ENCODE data around the gene HIF1AN. TPM values are rescaled to one million over a fixed set of nuclear protein-coding genes. Genes with fewer than 3 reads are reported as not detected.
A peak's percentile ranks its signal among the peaks of the same experiment; 100 is the strongest.

HIF1AN gene
- total and polyA plus RNA-seq, 7 donors, result 15.6 to 116 (median 64.0) TPM

DNA sequence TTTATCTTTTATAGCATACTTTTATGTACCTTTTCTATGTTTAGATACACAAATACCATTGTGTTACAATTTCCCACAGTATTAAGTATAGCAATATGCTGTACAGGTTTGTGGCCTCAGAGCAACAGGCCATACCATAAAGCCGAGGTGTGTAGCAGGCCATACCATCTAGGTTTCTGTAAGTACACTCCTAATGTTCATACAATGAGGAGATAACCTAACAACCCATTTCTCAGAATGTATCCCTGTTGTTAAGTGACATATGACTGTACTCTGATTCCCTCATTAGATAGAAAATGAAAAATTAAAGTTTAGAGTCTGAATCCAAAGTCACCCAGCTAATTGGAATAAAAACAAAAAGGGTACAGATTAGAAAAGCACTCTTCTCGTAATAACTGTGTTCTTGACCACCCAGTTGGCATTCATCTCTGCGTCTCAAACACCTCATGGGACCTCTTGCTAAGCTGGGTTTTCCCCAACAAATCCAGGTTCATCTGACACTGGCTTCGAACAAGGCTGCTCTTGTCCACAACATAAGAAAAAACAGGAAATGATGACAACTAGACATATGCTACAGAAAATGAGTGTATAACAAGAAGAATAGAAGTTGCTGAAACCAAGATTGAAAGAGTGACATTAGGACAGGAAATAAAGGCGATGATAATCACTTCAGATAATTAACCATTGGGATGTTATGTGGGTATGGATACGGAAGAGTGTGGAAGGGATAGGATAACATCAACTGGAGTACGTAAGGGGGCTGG lies 7.4 kb upstream of the HIF1AN start:
- Histone ChIP-seq H3K36me3 (ENCODE audit: insufficient read depth in 1 of 2, low read depth in 1 of 2) (peaks cover 7 to 51% of the 10 kb centered on the region in 2 donors), H3K27me3 (ENCODE audit: insufficient read depth in 3 of 3, low read length in 2 of 3) (no peaks in the 10 kb centered on the region), H3K27ac (peak overlapping the region; percentile 80), H3K9me3 (no peaks in the 10 kb centered on the region), H3K4me1 (peaks cover 24% of the 10 kb centered on the region), H3K4me3 (peak overlapping the region; percentile 87)
- ATAC-seq (no peak), DNase-seq (no peak)
- TF ChIP-seq, protein P1, sequence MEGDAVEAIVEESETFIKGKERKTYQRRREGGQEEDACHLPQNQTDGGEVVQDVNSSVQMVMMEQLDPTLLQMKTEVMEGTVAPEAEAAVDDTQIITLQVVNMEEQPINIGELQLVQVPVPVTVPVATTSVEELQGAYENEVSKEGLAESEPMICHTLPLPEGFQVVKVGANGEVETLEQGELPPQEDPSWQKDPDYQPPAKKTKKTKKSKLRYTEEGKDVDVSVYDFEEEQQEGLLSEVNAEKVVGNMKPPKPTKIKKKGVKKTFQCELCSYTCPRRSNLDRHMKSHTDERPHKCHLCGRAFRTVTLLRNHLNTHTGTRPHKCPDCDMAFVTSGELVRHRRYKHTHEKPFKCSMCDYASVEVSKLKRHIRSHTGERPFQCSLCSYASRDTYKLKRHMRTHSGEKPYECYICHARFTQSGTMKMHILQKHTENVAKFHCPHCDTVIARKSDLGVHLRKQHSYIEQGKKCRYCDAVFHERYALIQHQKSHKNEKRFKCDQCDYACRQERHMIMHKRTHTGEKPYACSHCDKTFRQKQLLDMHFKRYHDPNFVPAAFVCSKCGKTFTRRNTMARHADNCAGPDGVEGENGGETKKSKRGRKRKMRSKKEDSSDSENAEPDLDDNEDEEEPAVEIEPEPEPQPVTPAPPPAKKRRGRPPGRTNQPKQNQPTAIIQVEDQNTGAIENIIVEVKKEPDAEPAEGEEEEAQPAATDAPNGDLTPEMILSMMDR (IDR thresholded peaks at IDR 0.05), result no peak
- WGBS, 3 donors, result 39 to 47% (median 40%) methylated on average over 7 of the region's 7 CpGs
- intact Hi-C loops (cut with DNase I), result no loop called here

DNA sequence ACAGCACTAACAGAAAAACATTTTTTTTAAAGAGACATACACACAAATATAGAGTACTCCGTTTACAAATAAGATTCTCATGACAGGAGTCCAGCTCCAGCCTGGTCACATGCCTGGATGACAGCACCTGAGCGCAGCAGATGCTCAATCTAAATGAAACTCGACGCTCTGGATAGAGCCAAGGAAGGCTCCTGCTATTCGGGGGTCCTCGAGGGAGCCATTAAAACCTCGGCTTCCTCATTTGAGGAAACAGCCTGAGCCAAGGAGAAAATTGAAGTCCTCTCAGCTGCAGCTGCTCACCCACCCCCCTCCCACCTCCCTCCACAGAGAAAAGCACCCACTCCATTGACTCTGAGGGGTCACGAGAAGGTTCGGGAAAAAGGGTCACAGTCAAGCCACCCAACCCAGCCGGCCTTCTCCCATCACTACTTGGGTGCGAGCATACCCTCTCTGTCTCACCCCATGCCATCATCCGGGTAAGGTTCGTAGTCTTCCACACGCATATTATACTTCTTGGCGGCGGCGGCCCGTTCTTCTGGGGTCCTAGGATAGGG lies 6.7 kb upstream of the HIF1AN start:
- DNase-seq, result no peak
- no peaks in the 10 kb centered on the region for H3K27me3 ChIP-seq (ENCODE audit: insufficient read depth in 3 of 3, low read length in 2 of 3)
- peaks cover 6 to 44% of the 10 kb centered on the region in 2 donors for H3K36me3 ChIP-seq (ENCODE audit: insufficient read depth in 1 of 2, low read depth in 1 of 2)
- peak; percentile 18 to 65 (median 50) for ATAC-seq
- peak overlapping the region; percentile 87 for H3K4me3 ChIP-seq
- H3K27ac ChIP-seq, result peak overlapping the region; percentile 80
- H3K4me1 ChIP-seq, result peaks cover 24% of the 10 kb centered on the region
- TF ChIP-seq, protein P1 (IDR thresholded peaks at IDR 0.05), result no peak
- WGBS, 3 donors, result 1 to 2% (median 1%) methylated on average over 18 of the region's 18 CpGs
- H3K9me3 ChIP-seq, result no peaks in the 10 kb centered on the region
- intact Hi-C loops (cut with DNase I), result no loop called here

DNA sequence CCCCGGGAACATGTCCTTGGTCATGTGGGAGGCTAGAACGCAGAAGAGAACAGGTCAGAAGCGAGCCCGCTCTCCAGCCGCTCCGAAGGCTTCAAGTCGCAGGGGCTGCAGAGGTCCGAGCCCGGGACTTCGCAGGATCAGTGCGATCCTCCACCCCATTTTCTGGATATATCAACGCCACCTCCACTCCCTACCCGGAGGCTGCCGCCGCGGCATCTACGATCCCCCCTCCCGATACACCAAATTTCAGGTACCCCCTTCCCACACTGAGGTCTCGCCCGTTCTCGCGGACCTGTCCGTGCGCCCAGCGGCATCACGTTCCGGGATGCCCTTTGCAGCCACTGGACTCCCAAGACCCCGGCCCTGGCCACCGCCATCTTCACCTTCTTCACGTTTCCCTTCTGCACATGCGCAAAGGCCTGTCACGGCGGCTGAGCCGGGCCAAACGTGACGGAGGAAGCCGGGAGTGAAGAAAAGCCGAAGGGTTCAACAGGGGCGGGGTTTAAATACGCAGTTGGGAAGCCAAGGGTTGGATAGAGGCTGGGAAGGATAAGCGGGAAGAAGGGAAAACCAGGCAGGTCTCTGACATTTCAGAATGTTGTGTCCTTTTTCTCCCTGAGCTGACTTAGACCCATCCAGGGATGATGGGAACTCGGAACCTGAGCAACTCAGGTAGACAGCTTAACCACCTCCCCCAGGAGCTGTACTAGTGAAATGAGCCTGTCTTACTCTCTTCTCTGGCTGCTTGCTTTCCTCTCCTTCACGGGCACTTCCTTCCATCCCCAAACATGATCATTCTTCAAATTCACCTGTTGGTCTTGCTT lies 6.1 kb upstream of the HIF1AN start, which contains the start of gene NDUFB8:
NDUFB8 (minus strand) TSS at position 397 of the 824 bp plus-strand sequence; CDS start at position 377, 20 bp downstream.
- peaks cover 24% of the 10 kb centered on the region for H3K4me1 ChIP-seq
- peak; percentile 91 to 98 (median 95) for ATAC-seq
- peak within 1 kb of the TSS; percentile 80 for H3K27ac ChIP-seq
- TF ChIP-seq, protein P1 (IDR thresholded peaks at IDR 0.05), result no peak
- DNase-seq, result peak; percentile 90 to 94
- WGBS, 3 donors, result 0 to 1% (median 1%) methylated on average over 43 of the region's 43 CpGs
- H3K36me3 ChIP-seq (ENCODE audit: insufficient read depth in 1 of 2, low read depth in 1 of 2), result peaks cover 4 to 37% of the 10 kb centered on the region in 2 donors
- no peaks in the 10 kb centered on the region for H3K27me3 ChIP-seq (ENCODE audit: insufficient read depth in 3 of 3, low read length in 2 of 3)
- intact Hi-C loops (cut with DNase I), result no loop called here
- H3K4me3 ChIP-seq, result peak within 1 kb of the TSS; percentile 87
- H3K9me3 ChIP-seq, result no peaks in the 10 kb centered on the region

DNA sequence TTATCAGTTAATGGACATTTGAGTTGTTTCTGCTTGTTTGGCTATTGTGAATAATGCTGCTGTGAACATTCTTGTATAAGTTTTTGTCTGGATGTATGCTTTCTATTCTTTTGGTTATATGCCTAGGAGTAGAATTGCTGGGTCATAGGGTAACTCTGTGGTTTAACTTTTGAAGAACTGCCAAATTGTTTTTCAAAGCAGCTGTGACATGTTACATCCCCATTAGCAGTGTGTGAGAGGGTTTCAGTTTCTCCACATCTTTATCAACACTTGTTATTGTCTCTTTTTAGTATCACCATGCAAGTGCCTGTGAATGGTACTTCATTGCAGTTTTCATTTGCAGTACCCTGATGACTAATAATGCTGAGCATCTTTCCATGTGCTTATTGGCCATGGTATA lies 4.0 kb upstream of the HIF1AN start:
- H3K27me3 ChIP-seq (ENCODE audit: insufficient read depth in 3 of 3, low read length in 2 of 3), result no peaks in the 10 kb centered on the region
- DNase-seq, result no peak
- H3K9me3 ChIP-seq, result no peaks in the 10 kb centered on the region
- TF ChIP-seq, protein P1 (IDR thresholded peaks at IDR 0.05), result no peak
- intact Hi-C loops (cut with DNase I), result no loop called here
- peaks cover 31% of the 10 kb centered on the region for H3K4me1 ChIP-seq
- ATAC-seq, result no peak
- H3K36me3 ChIP-seq (ENCODE audit: insufficient read depth in 1 of 2, low read depth in 1 of 2), result peaks cover 0 to 18% of the 10 kb centered on the region in 2 donors
- no peak overlapping the region for H3K27ac ChIP-seq
- no peak overlapping the region for H3K4me3 ChIP-seq
